LNCaP clone FGC (cell line): Measurements from ENCODE around the gene SCARB1.

Experiments
- DNase-seq: peaks from one replicate; pipeline ENCODE4 v3.0.0-alpha.2; 2011; ENCODE audit warnings: low read depth
- H3K4me3 ChIP-seq: 2 replicates; pipeline ENCODE4 v1.5.1; 2011; ENCODE audit warnings: mild to moderate bottlenecking, low read depth, low read length, control low read depth
- TF ChIP-seq, protein P1 (sequence below): IDR thresholded peaks from 2 replicates; pipeline ENCODE4 v1.5.1; 2012; ENCODE audit warnings: mild to moderate bottlenecking; ENCODE audit not compliant: control insufficient read depth, insufficient read depth; ENCODE audit errors: extremely low read depth

SCARB1 gene

DNA sequence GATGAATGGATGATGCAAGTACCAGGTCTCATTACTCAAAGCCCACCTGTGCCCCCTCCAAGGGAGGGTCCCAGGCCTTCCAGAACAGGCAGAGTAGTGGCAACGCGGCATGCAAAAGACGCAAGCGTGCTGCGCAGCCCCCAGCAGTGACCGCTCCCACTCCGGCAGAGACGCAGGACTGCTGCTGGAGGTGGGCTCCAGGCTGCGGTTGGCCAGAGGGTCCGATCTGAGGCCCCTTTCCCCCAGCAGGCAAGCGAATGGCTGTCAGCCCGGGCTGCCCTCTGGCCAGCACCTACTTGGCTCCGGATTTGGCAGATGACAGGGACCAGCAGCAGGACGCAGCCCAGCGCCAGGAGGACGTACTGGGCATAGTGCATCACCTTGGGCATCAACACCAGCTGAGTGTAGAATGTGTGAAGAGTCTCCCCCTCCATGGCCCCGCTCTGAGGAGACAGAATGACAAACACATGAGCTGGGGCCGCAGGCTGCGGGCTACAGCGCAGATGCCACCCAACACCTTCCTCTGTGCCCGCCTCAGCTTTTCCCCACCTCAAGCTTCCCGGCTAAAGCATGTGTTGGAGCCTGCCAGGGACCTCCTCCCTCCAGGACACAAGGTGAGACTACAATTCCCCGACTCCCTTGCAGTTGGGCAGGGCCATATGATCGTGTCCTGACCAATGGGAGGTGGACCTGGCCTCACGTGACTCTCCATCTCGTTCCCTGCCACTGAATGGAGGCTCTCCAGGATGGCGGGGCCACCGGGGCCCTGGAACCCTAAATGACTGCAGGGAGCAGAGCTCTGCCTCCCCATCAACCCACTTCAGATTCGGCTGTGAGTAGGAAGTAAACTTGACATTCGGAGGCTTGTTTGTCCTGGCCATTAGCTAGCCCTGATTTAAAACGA lies 77.4 kb downstream of the SCARB1 start:
- TF ChIP-seq, protein P1, sequence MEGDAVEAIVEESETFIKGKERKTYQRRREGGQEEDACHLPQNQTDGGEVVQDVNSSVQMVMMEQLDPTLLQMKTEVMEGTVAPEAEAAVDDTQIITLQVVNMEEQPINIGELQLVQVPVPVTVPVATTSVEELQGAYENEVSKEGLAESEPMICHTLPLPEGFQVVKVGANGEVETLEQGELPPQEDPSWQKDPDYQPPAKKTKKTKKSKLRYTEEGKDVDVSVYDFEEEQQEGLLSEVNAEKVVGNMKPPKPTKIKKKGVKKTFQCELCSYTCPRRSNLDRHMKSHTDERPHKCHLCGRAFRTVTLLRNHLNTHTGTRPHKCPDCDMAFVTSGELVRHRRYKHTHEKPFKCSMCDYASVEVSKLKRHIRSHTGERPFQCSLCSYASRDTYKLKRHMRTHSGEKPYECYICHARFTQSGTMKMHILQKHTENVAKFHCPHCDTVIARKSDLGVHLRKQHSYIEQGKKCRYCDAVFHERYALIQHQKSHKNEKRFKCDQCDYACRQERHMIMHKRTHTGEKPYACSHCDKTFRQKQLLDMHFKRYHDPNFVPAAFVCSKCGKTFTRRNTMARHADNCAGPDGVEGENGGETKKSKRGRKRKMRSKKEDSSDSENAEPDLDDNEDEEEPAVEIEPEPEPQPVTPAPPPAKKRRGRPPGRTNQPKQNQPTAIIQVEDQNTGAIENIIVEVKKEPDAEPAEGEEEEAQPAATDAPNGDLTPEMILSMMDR: no peak
- no peak overlapping the region for H3K4me3 ChIP-seq
- no peak for DNase-seq

DNA sequence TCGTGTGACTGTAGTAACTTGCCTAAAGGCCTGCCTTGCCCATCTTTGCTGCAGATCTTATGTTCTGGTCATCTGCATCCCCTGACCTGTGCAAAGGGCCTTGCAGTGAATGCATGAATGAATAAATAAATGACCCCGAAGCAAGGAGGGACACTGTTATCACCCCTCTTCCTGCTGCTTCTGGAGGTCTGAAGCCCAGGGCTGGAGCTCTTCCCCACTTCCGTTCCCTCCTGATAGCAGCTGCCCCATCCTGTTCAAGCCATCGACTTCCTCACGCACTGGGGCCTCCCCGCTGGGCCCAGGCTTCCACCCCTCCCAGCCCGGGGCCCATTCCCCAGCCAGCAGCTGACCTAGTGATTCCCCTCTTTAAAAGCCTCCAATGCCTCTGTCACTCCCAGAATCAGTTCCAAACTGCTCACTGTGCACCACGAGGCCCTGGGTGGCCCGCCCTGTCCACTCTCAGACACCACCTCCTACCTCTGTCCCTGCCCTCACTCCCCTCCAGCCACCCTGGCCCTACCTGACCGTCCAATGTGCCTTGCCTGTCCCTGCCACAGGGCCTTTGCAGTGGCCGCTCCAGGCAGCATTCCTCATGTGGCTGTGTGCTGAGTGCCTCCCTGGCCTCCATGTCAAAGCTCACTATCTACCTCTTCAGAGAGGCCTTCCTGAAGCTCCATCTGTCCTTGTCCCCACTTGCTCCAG lies 78.6 kb downstream of the SCARB1 start:
- TF ChIP-seq, protein P1: no peak
- DNase-seq: no peak
- H3K4me3 ChIP-seq: no peak overlapping the region

DNA sequence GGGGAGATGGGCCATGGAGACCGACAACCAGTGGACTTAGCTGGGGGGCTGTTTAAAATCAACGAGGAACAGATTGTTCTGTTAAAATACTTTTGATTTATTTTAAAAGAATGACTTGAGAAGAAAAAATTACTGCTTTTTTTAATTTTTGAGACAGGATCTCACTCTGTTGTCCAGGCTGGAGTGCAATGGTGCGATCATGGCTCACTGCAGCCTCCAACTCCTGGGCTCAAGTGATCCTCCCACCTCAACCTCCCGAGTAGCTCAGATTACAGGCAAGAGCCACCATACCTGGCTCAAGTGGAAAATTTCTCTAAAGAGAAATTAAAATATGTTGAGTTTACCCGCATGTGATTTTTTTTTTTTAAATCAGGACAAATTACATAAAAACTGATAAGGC lies 80.6 kb downstream of the SCARB1 start:
- TF ChIP-seq, protein P1: no peak
- no peak for DNase-seq
- no peak overlapping the region for H3K4me3 ChIP-seq

DNA sequence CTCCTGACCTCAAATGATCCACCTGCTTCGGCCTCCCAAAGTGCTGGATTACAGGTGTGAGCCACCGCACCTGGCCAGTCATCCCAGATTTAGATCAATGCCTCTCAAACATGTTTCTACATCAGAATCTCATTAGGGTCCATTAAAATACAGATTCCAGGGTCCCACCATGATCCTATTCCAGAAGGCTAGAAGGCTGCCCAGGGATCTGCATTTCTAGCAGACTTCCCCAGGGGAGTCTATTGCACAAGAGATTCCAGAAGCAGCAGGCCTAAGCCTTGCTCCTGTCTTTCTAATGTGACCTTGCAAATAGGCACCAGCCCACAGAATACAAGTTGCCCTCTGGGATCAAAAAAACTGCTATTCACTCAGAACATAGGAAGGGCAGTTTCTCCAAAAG lies 81.5 kb downstream of the SCARB1 start:
- no peak overlapping the region for H3K4me3 ChIP-seq
- no peak for DNase-seq
- TF ChIP-seq, protein P1: no peak

DNA sequence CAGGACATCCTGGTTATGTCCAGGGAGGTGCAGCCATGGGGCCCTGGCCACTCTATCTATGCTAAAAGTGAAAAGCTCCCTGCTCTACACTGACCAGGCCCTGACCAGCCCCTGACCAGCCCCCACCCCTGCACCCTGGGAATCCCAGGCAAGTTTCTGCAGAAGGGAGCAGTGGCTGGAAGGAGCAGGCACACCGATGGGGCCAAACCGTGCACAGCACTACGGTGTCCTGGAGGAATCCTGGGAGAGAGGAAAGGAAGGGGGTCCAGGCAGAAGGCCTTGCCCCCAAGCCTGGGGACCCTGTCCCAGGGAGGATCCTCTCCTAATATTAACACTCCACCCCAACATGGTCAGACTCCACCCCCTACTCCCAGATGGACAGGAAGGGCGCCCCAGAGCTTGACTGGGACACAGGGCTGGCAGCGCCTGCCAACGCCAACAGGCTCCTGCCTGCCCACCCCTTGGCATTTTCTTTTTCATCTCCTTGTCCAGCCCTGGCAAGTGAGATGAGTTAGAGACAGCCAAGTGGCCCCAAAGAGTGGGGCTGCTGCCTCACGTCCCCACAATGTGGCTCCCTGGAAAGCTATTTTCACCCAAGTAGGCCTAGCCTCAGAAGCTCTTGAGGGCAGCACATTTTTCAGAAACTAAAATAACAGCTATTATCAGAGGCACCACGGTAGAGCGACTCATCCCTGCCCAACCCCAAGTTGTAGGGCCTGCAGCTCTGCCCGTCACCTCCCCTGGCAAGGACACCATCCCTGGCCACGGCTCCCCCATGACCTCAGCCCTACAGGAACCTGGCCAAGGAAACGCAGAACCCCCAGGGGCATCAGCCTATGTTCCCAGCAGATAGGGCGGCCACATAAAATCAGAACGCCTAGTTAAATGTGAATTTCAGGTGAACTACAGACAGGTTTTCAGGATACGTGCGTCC lies 82.6 kb downstream of the SCARB1 start:
- no peak overlapping the region for H3K4me3 ChIP-seq
- TF ChIP-seq, protein P1: no peak
- no peak for DNase-seq

DNA sequence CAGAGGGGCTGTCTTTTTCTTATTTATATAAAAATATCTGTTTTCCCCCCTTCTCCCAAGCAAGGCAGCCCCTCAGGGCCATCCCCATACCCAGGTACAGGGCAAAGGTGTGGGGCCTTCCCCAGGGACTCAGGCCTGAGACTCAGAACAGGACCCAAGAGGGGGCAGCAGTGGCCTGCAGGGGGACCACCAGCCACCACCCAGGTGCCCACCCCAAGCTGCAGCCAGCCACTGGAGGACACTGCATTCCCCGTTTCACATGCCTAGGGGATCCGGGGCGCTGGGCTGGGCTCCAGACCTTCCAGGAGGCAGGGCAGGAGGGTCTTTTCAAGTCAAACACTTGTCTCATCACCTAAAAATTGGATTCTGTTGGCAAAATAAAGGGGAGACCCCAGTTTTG lies 83.3 kb downstream of the SCARB1 start:
- no peak for DNase-seq
- no peak overlapping the region for H3K4me3 ChIP-seq
- TF ChIP-seq, protein P1: no peak
